SU-DHL-6 (cell line): ENCODE data around the gene NUP35.

Source experiments
- H2AFZ ChIP-seq: fragments of 200-600 bp; sonication (generic); 2 replicates; pipeline ENCODE4 v1.6.1; 2014; ENCODE audit warnings: low read depth, mild to moderate bottlenecking, moderate library complexity, mixed read lengths, antibody characterized with exemption, low read length; ENCODE audit not compliant: severe bottlenecking
- H3F3A ChIP-seq: fragments of 200-600 bp; shearing (Covaris generic); 2 replicates; pipeline ENCODE4 v1.6.0; 2016; ENCODE audit warnings: antibody characterized with exemption, mild to moderate bottlenecking; ENCODE audit not compliant: insufficient read depth
- H3K27ac ChIP-seq: fragments of 200-600 bp; sonication (generic); 2 replicates; pipeline ENCODE4 v1.5.1; 2016; ENCODE audit warnings: low read depth, mild to moderate bottlenecking, low read length, moderate library complexity, mixed read lengths
- H3K27me3 ChIP-seq: fragments of 200-600 bp; sonication (generic), shearing (Covaris generic); 2 replicates; pipeline ENCODE4 v1.6.0; 2014; ENCODE audit warnings: mild to moderate bottlenecking, low read length
- H3K36me3 ChIP-seq: fragments of 200-600 bp; sonication (generic); 2 replicates; pipeline ENCODE4 v1.6.1; 2014; ENCODE audit warnings: mild to moderate bottlenecking, low read length, mixed read lengths
- H3K4me2 ChIP-seq: fragments of 300-600, 200-600 bp; shearing (Covaris generic), sonication (generic); 2 replicates; pipeline ENCODE4 v1.6.0; 2014; ENCODE audit warnings: low read length, low read depth, mild to moderate bottlenecking; ENCODE audit not compliant: poor library complexity, severe bottlenecking
- H3K4me3 ChIP-seq: fragments of 200-600 bp; sonication (generic); 2 replicates; pipeline ENCODE4 v1.5.1; 2014; ENCODE audit warnings: antibody characterized with exemption, low read length, mild to moderate bottlenecking, mixed read lengths; ENCODE audit not compliant: insufficient read depth, poor library complexity, severe bottlenecking
- H3K79me2 ChIP-seq: fragments of 200-600 bp; sonication (generic); 2 replicates; pipeline ENCODE4 v1.6.1; 2014; ENCODE audit warnings: mild to moderate bottlenecking, low read length, moderate library complexity; ENCODE audit not compliant: insufficient read depth
- H3K9ac ChIP-seq: fragments of 200-600 bp; sonication (generic); 2 replicates; pipeline ENCODE4 v1.7.0; 2014; ENCODE audit warnings: mild to moderate bottlenecking, low read length
- H3K9me2 ChIP-seq: fragments of 200-600 bp; sonication (generic); replicated peaks from 2 replicates; pipeline ENCODE4 v1.6.1; 2014; ENCODE audit warnings: low read length; ENCODE audit not compliant: insufficient read depth
- H3K9me3 ChIP-seq: fragments of 200-600 bp; sonication (generic); 2 replicates; pipeline ENCODE4 v1.6.1; 2014; ENCODE audit warnings: low read length, mixed read lengths; ENCODE audit not compliant: insufficient read depth
- H4K20me1 ChIP-seq: fragments of 200-600 bp; sonication (generic); 2 replicates; pipeline ENCODE4 v1.6.1; 2014; ENCODE audit warnings: low read depth, mild to moderate bottlenecking, antibody characterized with exemption, low read length, moderate library complexity, mixed read lengths
- EZH2phosphoT487 ChIP-seq: fragments of 200-600 bp; sonication (generic), shearing (Covaris generic); conservative IDR thresholded peaks from 2 replicates; pipeline ENCODE4 v1.6.1; 2018; ENCODE audit warnings: mild to moderate bottlenecking, antibody characterized with exemption, low read length, moderate library complexity, mixed read lengths
- TF ChIP-seq, protein P1 (sequence below): fragments of 200-600 bp; sonication (generic); IDR thresholded peaks from one replicate; pipeline ENCODE4 v1.5.1; 2017; ENCODE audit warnings: antibody characterized with exemption, mild to moderate bottlenecking, low read length, moderate library complexity; ENCODE audit not compliant: insufficient read depth, poor library complexity, severe bottlenecking

The NUP35 gene

DNA sequence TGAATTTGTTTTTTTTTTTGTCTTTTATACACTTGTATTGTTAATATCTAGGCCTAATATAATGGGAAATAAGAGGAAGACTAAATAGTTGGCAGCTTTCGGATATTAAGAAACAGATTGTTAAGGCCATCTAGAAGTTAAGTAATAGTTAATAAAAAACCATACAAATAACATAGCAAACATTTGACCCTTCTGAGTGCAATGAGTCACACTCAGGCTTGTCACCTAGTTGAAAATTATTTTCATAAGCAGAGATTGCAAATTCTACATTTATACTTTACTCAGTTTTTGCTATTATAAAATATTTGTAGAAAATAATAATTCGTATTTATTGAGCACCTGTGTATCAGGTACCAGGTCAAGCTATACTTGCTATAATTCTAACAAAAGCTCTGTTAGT lies 2.4 kb downstream of the NUP35 start:
- peak overlapping the region; percentile 72 for H3K4me2 ChIP-seq
- TF ChIP-seq, protein P1, sequence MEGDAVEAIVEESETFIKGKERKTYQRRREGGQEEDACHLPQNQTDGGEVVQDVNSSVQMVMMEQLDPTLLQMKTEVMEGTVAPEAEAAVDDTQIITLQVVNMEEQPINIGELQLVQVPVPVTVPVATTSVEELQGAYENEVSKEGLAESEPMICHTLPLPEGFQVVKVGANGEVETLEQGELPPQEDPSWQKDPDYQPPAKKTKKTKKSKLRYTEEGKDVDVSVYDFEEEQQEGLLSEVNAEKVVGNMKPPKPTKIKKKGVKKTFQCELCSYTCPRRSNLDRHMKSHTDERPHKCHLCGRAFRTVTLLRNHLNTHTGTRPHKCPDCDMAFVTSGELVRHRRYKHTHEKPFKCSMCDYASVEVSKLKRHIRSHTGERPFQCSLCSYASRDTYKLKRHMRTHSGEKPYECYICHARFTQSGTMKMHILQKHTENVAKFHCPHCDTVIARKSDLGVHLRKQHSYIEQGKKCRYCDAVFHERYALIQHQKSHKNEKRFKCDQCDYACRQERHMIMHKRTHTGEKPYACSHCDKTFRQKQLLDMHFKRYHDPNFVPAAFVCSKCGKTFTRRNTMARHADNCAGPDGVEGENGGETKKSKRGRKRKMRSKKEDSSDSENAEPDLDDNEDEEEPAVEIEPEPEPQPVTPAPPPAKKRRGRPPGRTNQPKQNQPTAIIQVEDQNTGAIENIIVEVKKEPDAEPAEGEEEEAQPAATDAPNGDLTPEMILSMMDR, result no peak
- TF ChIP-seq EZH2phosphoT487, result no peak

DNA sequence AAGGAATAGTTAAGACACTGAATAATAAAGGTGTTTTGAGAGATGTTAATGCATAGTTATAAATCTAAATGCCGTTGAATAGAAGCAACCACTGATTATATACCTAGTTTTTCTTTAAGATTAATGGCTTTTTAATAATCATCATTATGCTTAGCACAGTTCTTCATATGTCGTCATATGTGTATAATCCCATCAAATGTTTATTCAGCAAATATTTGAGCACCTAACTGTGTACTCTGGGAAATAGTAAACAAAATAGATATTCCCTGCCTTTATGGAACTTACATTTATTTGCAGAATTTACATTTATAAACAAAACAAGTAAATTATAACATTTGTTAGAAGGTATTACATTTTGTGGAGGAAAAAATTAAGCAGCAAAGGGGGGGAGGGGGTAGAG lies 9.8 kb downstream of the NUP35 start:
- H3F3A ChIP-seq, result no peaks in the 10 kb centered on the region; the same call in 1 of the 2 replicates
- no peaks in the 10 kb centered on the region for H3K9me3 ChIP-seq
- no peak overlapping the region for H3K4me3 ChIP-seq
- H3K27ac ChIP-seq, result no peak overlapping the region
- H3K79me2 ChIP-seq, result peaks cover 62% of the 10 kb centered on the region
- peaks cover 39% of the 10 kb centered on the region; the same call in 1 of the 2 replicates for H3K36me3 ChIP-seq
- H2AFZ ChIP-seq, result no peak overlapping the region
- H4K20me1 ChIP-seq, result 0 out of 2 replicates have a peak, but pooled peaks cover 3% of the 10 kb centered on the region
- no peaks in the 10 kb centered on the region for H3K9me2 ChIP-seq
- TF ChIP-seq, protein P1, result no peak
- no peak for TF ChIP-seq EZH2phosphoT487
- no peak overlapping the region for H3K4me2 ChIP-seq
- no peak overlapping the region for H3K9ac ChIP-seq
- H3K27me3 ChIP-seq, result no peaks in the 10 kb centered on the region

More for the DNA sequence above, 2.4 kb downstream of the NUP35 start:
- H2AFZ ChIP-seq, result no peak overlapping the region
- no peaks in the 10 kb centered on the region for H3K9me2 ChIP-seq
- no peaks in the 10 kb centered on the region for H3K27me3 ChIP-seq
- peaks cover 6% of the 10 kb centered on the region; the same call in 1 of the 2 replicates for H4K20me1 ChIP-seq
- H3K79me2 ChIP-seq, result peaks cover 73% of the 10 kb centered on the region
- H3K27ac ChIP-seq, result no peak overlapping the region
- no peaks in the 10 kb centered on the region; the same call in 1 of the 2 replicates for H3F3A ChIP-seq
- H3K9ac ChIP-seq, result no peak overlapping the region
- no peak overlapping the region for H3K4me3 ChIP-seq
- peaks cover 20% of the 10 kb centered on the region; the same call in 1 of the 2 replicates for H3K36me3 ChIP-seq
- no peaks in the 10 kb centered on the region for H3K9me3 ChIP-seq

DNA sequence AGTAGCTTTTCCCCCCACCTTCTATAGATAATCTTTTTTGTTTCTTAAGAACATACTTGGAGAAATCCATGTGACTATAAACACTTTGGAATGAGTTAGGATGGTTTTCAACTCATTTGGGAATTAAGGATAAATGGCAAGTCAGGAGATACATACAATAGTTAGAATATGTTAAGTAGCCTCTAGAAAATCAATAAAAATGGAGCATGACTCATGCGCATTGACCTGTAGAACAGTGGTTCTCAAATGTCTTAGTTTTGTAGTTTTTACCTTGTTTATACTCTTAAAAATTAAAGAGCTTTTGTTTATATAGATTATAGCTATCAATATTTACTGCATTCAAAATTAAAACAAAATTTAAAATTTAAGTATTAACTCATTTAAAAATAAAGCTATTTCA lies 24.7 kb downstream of the NUP35 start:
- Histone ChIP-seq H3K4me2 (no peak overlapping the region), H3K79me2 (peaks cover 65% of the 10 kb centered on the region)
- no peak for TF ChIP-seq EZH2phosphoT487
- TF ChIP-seq, protein P1, result no peak

More for the DNA sequence above, 24.7 kb downstream of the NUP35 start:
- Histone ChIP-seq H3K9me3 (no peaks in the 10 kb centered on the region; the same call in 1 of the 2 replicates), H3K4me3 (no peak overlapping the region), H3K9ac (no peak overlapping the region), H3F3A (no peaks in the 10 kb centered on the region), H3K36me3 (peaks cover 39% of the 10 kb centered on the region), H3K27me3 (no peaks in the 10 kb centered on the region), H3K27ac (no peak overlapping the region), H4K20me1 (no peaks in the 10 kb centered on the region; the same call in 1 of the 2 replicates), H3K9me2 (no peaks in the 10 kb centered on the region), H2AFZ (no peak overlapping the region)
